HEK293 (cell line): Measurements from ENCODE around the gene BICC1.

Experiments used
- CTCF ChIP-seq: fragments of 450-650 bp; formaldehyde crosslinking; IDR thresholded peaks from 2 replicates; pipeline ENCODE4 v1.5.1; 2016; ENCODE audit warnings: missing biosample characterization, missing genetic modification characterization
- MYNN ChIP-seq: fragments of 450-650 bp; formaldehyde crosslinking; IDR thresholded peaks from 2 replicates; pipeline ENCODE4 v1.5.1; 2016; ENCODE audit warnings: missing biosample characterization, missing genetic modification characterization, borderline replicate concordance
- REPIN1 ChIP-seq: fragments of 450-650 bp; formaldehyde crosslinking; IDR thresholded peaks from 2 replicates; pipeline ENCODE4 v1.5.1; 2017; ENCODE audit warnings: missing biosample characterization, missing genetic modification characterization, low read depth
- ZBTB7A ChIP-seq: fragments of 450-650 bp; formaldehyde crosslinking; IDR thresholded peaks from 2 replicates; pipeline ENCODE4 v1.5.1; 2016; ENCODE audit warnings: low read depth, missing biosample characterization, missing genetic modification characterization
- ZNF488 ChIP-seq: fragments of 450-650 bp; formaldehyde crosslinking; IDR thresholded peaks from 2 replicates; pipeline ENCODE4 v1.5.1; 2016; ENCODE audit warnings: missing biosample characterization, missing genetic modification characterization

GRCh38 chr10:58840840-58841435, 328.3 kb downstream of the BICC1 start:
- TF ChIP-seq CTCF, result no peak
- no peak for TF ChIP-seq REPIN1 (tag by site-specific recombination)
- TF ChIP-seq MYNN, result no peak
- no peak for TF ChIP-seq ZBTB7A (tag by site-specific recombination)
- TF ChIP-seq ZNF488 (tag by site-specific recombination), result no peak
